Measurements from ENCODE around the gene ODF2L.
"Not testable (repeated sequence)": the region's sequence is repeated elsewhere in the genome, so short reads cannot be mapped to it uniquely, and the experiment has no call there.

The ODF2L gene

DNA sequence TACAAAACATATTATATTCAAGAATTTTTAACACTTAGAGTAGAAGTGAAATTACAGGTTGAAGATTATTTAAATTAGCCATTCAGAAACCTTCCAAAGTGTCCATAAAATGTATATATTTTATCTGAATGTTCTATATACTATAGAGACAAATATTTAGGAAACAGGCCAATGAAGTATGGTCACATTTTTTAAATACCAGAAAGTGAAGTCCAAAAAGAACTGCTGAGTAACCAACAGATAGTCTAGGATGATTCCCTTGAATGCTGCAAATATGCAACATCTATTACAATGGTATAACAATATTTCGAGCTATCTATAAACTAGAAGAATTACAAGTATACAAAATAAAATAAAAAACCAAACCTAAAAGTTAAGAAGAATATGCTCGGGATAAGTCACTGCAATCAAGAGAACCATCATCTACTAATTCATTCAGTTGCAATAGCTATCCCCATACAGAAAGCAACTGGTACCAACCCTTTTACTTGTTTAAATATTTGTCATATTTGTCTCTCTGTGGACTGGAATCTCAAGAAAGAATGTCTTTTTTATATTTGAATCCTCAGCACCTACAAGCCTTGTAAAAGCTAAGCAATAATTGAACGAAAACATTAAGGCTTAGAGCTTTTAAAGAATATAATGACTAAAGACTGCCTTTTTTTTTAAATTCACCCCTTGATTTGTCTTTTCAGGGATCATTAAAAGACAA lies 8.1 kb downstream of the ODF2L start:
- no peak for DNase-seq (ENCODE audit: low read depth in 2 of 2)

DNA sequence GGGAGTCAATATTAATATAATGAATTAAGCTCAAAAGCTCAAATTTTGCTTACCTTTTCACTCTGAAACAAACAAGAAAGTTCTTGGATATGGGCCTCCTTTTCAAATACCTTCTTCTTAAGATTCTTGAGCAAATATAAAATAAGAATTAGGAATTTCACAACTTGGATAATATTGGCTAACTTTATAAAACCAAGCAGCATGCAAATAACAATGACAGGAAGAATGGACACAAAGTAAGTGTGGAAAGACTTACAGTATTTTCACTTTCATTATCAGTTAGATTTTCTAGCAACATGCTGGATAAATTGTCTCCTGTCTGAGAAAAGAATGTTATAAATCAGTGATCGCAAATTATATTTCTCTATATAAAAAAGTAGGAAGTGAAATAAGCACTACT lies 13.2 kb downstream of the ODF2L start:
- DNase-seq (ENCODE audit: low read depth in 2 of 2): no peak

DNA sequence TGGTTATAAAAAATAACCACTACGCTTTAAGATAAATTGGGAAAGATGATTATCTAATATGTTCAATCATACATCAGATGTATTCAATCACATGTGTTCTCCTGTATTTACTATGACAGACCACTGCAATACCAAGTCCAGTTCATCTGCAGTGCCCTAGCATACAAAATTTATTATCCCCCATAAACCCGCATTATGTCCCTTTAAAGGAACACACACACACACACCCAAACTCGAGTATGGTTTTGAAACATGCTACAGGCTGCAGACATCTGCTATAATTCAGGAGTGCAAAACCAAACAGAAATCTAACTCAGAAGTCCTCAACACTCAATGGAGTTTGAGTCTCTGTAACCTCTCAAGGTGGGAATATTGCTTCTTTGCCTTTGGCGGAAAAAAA lies 14.9 kb downstream of the ODF2L start:
- DNase-seq (ENCODE audit: low read depth in 2 of 2): no peak

DNA sequence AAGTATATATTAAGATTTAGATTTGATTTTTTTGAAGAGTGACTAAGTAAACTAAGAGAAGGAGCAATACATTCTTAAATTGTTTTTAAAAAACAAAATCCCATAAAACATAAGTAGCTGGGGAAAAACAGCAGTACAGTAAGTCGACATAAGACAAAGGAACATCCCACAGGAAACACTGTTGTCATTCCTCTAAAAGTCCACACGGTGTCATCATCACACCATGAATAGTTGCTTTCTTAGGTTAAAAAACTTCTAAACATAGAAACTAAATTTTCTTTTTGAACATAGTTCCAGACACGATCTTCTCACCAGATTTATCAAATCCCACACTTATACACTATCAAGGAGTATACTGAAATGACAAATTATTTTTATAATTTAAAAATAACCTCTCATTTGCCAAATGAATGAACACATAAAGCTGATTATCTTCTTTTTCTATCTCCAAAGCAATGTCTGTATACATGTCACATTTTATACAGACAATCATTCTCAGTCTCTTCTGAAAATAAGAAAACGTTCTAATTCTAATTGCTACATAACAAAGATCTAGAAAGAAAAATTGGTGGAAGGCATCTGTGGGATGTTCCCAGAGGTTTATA lies 15.8 kb downstream of the ODF2L start:
- DNase-seq (ENCODE audit: low read depth in 2 of 2): no peak

DNA sequence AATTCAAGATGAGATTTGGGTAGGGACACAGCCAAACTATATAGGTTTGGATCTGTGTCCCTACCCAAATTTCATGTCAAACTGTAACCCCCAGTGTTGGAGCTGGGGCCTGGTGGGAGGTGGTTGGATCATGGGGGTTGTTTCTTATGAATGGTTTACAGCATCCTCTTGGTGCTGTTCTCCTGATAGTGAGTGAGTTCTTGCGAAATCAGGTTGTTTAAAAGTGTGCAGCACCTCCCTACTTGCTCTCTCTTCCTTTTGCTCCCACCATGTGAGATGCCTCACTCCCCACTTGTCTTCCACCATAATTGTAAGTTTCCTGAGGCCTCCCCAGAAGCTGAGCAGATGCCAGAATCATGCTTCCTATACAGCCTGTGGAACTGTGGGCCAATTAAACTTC lies 17.3 kb downstream of the ODF2L start:
- no peak for DNase-seq (ENCODE audit: low read depth in 2 of 2)

DNA sequence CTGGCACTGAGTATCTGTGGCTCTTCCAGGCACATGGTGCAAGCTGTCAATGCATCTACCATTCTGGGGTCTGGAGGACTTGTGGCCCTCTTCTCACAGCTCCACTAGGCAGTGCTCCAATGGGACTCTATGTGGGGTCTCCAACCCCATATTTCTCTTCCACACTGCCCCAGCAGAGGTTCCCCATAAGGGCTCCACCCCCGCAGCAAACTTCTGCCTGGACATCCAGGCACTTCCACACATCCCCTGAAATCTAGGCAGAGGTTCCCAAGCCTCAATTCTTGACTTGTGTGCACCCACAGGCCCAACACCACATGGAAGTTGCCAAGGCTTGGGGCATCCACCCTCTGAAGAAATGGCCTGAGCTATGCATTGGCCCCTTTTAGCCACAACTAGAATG lies 18.8 kb downstream of the ODF2L start:
- no peak for DNase-seq (ENCODE audit: low read depth in 2 of 2)

DNA sequence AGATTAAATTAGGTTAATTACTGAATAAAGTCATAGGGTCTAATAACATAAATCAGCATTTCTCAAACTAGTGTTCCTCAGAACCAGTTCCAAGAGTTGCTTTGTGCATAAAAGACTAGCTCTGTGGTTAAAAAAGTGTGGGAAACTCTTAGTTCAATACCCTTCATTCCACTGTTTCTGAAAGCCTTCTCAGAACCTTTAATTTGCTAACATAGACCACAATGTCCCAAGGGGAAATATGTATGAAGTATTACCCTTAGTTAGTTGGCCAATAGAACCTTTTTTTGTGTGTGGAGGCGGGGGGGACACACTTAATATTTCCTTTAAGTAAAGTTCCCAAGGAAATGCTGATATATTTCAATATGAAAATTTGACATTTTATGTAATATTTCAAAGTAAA lies 20.4 kb downstream of the ODF2L start:
- no peak for DNase-seq (ENCODE audit: low read depth in 2 of 2)

DNA sequence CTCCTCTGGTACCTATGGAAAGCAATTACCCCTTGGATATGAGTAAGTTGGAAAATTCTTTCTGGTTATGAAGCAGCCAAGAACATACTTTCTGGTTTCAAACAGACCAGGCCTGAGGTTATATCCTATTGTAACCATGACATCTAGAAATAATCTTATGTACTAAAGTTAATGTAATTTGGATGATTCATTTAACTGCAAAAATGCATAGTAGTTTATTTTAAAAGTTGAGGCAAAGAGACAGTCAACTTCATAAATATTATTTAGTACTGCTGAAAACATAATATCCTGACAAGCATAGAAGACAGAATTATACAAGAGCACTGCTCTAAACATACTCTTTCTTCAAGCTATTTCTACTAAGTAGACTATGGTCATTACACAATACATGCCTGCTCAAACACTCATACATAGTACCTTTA lies 25.5 kb downstream of the ODF2L start:
- no peak for DNase-seq (ENCODE audit: low read depth in 2 of 2)

DNA sequence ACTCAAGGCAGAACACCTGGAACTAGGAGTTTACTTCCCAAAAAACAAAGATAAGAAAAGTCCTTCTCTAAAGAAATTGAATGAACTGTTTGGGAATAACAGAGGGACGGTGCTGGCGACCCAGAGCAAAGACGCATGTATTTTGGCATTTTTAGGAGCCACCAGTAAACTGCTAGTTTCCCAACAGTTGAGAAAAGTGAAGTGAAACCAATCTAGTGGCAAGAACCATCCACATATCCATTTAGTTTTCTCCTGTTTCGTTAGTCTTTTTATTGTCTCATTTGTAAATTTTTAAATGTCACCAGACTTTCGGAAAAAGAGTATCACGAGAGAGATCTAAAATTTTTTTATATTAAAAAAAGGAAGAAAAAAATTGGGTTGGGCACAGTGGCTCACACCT lies 30.2 kb downstream of the ODF2L start:
- no peak for DNase-seq (ENCODE audit: low read depth in 2 of 2)

DNA sequence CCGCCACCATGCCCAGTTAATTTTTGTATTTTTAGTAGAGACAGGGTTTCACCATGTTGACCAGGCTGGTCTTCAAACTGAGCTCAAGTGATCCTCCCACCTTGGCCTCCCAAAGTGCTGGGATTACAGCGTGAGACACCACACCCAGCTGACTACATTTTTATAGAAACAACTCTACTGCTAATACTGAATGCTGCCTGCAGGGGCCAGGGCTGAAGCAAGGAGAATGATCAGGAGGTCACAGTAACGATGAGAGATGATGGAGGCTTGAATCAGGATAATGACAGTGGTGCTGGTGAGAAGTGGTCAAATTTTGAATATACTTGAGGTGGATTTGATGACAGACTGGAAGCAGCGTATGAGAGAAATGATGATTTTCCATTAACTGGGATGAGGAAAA lies 33.3 kb downstream of the ODF2L start:
- no peak for DNase-seq (ENCODE audit: low read depth in 2 of 2)

DNA sequence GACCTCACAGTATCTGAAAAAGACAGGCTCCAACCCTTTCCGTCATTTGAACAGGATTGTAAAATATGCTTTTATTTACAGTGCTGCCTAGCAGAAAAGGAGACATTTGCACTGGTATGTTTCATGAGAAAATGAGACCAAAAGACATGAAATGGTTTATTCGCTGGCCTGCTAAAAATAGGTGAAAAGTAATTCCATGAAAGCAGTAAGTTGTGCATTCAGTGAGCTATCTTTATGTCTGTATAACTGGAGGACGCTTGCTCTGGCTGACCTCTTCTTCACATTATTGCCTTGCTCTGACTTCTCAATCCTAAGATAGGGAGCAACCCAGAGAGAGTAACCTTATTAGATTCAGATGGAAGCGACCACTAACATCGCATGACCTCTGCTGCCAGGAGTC lies 38.3 kb downstream of the ODF2L start:
- DNase-seq (ENCODE audit: low read depth in 2 of 2): no peak

DNA sequence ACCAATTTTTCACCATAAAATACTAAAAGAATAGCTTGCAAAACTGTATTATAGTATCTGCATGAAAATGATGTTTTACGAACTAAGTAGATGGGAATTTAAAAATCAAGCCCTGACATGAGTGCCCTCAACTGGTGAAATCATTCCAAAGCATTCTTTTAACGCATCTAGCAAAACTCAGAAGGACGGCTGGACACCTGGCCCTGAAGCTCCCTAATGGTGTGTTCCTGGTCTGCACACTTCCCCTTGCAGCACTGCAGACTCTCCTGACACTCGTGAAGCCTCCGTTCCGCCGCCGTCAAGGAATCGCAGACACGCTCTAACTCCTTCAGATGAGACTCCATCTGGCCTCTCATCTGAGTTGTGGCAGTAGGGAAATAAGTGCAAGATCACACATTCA lies 39.9 kb downstream of the ODF2L start:
- no peak for DNase-seq (ENCODE audit: low read depth in 2 of 2)

DNA sequence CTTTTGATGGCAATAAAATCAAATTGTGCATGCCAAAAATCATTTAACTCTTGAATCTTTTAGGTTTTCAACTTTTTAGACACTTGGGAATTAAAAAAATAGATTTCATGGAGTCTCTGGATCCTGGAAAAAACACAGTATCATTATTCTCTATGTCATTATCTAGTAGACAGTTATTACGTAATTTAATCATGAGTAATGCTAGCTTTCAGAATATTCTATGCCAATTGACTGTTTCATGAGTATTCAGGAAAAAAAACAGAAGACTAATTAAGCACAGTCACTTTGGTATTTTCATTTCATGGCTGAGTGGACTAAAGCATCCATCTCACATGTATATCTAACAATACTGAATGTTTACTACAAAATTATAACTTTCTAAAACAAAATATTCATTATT lies 44.0 kb downstream of the ODF2L start:
- no peak for DNase-seq (ENCODE audit: low read depth in 2 of 2)

DNA sequence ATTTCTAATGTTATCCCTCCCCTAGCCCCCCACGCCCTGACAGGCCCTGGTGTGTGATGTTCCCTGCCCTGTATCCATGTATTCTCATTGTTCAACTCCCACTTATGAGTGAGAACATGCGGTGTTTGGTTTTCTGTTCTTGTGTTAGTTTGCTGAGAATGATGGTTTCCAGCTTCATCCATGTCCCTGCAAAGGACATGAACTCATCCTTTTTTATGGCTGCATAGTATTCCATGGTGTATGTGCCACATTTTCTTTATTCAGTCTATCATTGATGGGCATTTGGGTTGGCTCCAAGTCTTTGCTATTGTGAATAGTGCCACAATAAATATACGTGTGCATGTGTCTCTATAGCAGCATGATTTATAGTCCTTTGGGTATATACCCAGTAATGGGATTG lies 45.9 kb downstream of the ODF2L start:
- not testable (repeated sequence) for DNase-seq (ENCODE audit: low read depth in 2 of 2)

DNA sequence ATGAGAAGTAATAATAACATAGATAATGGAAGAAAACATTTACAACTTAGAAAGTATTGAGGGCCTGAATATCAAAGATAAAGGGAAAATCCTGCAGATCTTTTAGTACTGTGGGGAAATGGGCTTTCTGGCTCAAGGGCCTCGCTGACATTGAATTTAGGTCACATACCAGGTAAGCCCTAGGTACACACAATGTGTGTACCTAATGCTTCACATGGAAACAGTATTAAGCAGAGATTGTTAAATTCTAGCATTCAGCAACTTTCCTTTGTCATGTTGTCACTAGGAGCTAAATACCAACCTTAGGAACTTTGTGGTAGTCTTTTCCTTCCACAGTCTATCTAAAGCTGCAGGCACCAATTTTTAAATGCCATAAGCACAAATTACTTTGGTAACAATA lies 49.7 kb downstream of the ODF2L start:
- DNase-seq (ENCODE audit: low read depth in 2 of 2): no peak

DNA sequence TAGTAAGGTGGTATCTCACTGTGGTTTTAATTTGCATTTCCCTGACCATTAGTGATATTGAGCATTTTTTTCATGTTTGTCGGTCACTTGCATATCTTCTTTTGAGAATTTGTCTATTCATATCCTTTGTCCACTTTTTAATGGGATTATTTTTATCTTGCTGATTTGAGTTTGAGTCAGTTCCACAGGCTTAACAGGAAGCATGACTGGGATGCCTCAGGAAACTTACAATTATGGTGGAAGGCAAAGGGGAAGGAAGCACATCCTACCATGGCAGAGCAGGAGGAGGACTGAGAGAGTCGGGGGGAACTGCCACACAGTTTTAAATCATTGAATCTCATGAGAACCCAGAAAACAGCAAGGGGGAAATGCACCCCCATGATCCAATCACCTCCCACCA lies 51.1 kb downstream of the ODF2L start:
- DNase-seq (ENCODE audit: low read depth in 2 of 2): no peak

DNA sequence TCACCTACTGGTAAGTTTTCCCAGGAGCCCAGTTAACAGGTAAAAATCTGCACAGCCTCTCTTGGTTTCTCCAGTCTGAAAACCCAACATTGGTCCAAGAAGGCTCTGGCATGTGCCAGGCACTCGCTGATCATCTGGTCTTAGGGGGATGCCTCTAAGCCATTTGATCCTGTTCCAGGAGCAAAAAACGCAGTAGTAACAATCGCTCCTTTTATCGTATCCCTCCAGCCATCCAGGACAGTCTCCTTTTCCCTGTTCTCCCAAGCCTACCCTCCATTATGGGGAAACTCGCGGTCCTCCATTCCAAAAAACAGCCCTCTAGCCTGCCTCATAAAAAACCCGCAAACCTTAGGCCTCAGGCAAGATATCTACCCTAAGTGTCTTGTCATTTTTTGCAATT lies 56.2 kb downstream of the ODF2L start:
- no peak for DNase-seq (ENCODE audit: low read depth in 2 of 2)

DNA sequence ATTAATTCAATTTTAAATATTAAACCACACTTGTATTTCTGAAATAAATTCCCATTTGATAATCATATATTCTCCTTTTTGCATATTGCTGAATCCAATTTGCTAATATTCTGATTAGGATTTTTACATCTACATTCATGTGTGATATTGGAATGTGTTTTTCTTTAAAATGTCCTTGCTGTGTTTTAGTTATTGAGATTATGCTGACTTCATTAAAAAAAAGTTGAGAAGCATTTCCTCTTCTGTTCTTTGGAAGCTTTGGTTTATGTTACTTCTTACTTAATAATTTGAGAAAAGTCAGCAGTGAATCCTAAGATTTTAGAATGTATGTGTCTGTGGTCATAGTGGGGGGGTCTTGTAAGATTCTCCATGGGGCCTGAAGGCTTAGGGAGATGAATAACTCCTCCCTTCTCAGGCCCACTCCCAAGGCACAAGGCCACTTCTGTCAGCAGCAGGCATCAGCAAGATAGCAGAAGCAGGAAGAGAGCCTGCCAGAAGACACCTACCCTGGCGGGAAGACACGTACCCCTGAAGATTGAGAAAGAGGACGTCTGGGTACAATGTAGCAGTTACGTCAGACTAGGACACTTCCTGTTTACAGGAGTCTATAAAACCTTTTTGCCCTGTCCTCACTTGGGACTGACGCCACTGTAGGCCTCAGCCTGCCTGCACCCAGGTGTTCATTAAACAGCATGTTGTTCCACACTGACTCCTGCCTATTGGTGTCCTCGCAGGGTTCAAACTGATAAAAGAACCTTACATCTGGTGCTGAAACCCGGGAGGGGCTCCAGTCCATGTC lies 56.9 kb downstream of the ODF2L start:
- DNase-seq (ENCODE audit: low read depth in 2 of 2): no peak

DNA sequence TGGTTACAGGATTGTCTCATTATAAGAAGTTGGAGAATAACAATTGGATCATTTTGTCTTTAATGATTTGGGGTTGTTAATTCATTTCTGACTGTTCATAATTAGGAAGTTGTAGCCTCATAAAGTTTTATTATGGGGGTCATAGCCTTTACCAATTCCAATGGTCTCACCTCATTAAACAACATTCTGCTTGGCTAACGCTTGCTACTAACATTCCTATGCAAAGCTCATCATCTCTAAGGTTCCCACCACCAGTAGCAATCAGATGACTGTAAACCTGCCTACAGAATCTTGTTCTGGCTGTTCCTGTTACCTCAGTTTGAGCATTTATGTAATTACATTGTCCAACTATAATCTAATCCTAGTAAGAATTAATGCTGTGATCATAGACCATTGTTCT lies 60.2 kb downstream of the ODF2L start:
- no peak for DNase-seq (ENCODE audit: low read depth in 2 of 2)

DNA sequence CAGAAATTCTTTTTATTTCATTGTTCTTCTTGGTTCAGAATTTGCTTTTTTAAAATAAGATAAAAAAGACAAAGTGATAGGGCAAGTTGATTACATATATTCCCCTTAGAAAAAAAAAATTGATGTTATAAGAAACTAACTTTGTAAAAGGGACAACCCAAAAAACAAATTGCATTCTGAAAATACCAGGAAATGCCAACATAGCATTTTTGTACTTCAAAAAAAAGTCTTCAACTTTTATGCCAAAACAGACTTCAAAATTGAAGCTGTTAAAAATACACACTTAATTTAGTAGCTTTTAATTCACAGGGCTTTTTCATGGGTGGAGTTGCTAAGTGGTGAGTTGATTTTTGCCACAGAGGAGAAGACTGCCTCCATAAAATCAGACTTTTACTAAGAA lies 70.9 kb downstream of the ODF2L start:
- no peak for DNase-seq (ENCODE audit: low read depth in 2 of 2)

DNA sequence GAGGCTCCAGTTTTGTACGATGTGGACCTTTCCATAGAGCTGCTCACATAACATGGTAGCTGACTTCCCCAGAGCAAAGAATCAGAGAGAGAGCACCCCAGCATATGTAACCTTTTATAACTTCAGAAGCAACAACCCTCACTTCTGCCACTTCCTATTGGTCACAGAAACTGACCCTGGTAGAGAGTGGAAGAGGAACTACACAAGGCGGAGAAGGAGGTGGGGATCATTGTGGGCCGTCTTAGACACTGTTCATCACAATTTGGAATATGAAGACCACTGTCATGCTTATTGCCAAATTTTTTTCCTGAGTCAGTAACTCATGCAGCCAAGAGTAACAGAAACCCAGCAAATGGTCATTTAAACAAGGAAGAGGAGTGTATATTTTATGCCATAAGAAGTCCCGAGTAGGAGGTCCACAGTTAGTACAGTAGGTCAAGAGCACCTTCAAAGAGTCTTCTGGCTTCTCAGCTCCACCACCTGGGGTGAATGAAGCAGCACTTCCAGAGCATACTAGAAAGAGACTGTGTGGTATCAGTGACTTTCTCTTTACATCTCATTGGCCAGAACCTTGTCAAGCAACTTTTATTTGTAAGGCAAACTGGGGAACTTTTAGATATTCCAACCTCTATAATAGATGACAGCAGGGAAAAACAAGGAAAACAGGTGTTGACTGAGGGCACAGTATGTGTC lies 71.8 kb downstream of the ODF2L start:
- DNase-seq (ENCODE audit: low read depth in 2 of 2): no peak

DNA sequence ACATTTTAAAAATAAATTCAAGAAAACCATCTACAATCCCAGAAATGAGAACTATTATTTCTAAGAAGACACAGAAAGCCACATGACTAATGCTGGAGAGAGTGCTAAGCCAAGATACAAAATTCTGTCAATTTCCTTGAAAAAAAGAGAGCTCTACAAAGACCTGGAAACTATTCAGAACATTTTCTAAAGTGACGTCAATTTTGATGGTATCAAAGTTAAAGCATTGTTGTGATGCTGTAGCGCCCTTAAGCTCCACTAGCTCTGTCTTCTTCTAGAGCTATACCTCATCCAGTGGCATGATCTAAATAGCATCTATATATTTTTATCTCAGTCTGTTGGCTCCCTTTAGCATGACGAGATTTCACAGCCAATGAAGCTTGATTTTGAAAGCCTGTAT lies 73.9 kb downstream of the ODF2L start:
- no peak for DNase-seq (ENCODE audit: low read depth in 2 of 2)

DNA sequence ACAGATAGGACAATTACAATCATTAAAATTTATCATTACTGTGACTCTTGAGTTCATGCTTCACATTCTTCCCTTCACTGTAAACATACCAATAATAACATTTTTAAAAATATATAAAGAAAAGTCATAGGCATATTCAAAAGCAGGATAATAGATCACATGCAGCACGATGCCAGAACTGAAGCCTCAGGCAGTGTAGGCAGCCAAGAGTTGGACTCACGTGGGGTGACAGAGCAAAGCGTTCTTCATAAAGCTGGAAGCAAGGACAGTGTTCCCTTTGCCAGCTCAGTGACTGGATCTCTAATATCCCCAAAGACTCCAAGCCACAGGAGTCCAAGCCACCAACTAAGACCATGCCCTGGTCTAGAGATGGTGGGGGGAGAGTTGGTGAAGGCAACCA lies 77.7 kb downstream of the ODF2L start:
- DNase-seq (ENCODE audit: low read depth in 2 of 2): no peak
